Measurements from ENCODE around the gene MED15.

Gene MED15

DNA sequence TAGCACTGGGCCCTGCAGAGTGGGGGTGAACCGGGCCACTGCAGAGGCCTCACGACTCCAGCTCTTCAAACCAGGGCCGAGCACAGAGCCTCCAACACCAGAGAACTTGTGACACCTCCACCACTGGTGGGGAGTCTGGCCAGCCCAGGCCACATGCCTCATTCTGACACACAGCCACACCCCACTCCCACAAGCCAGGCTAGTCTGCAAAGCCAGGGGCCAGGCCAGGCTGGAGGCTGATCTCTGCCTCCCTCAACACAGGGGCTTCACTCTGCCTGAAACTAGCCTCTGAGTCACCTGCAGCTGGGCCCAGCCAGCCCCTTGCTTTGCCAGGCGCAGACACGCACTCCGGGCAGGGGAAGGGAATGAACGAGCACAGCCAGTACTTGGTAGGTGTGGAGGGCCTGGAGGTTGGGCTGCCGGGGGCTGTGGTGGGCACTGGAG lies 102.9 kb downstream of the MED15 start:
- no peak overlapping the region for H3K4me3 ChIP-seq (ENCODE audit: low read depth, low read length)
- TF ChIP-seq, protein P1, sequence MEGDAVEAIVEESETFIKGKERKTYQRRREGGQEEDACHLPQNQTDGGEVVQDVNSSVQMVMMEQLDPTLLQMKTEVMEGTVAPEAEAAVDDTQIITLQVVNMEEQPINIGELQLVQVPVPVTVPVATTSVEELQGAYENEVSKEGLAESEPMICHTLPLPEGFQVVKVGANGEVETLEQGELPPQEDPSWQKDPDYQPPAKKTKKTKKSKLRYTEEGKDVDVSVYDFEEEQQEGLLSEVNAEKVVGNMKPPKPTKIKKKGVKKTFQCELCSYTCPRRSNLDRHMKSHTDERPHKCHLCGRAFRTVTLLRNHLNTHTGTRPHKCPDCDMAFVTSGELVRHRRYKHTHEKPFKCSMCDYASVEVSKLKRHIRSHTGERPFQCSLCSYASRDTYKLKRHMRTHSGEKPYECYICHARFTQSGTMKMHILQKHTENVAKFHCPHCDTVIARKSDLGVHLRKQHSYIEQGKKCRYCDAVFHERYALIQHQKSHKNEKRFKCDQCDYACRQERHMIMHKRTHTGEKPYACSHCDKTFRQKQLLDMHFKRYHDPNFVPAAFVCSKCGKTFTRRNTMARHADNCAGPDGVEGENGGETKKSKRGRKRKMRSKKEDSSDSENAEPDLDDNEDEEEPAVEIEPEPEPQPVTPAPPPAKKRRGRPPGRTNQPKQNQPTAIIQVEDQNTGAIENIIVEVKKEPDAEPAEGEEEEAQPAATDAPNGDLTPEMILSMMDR (IDR thresholded peaks at IDR 0.05; ENCODE audit: low read depth, low read length) = no peak
- no peak overlapping the region for H3K27ac ChIP-seq
- no peak for DNase-seq
- H3K9me3 ChIP-seq (ENCODE audit: severe bottlenecking) = no peaks in the 10 kb centered on the region
- no peaks in the 10 kb centered on the region for H3K36me3 ChIP-seq
- H3K27me3 ChIP-seq (ENCODE audit: insufficient read depth, low read depth, severe bottlenecking) = no peaks in the 10 kb centered on the region

DNA sequence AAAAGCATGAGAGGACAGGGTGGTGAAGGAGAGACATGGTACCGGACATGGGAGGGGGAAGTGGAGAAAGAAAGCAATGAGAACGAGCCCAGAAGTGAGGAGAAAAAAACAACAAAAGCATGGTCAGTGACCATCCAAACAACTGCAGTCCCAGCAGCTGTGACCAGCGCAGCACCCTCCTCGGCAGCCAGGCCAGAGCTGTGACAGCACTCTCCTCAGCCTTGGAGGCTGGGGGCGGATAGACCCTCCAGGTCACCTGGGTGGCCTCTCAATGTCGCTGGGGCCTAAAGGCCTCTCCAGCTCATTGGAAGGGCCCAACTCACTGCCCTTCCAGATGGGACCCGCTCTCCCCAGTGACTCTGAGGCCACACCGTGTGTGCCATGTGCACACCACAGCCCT lies 103.3 kb downstream of the MED15 start:
- H3K36me3 ChIP-seq = no peaks in the 10 kb centered on the region
- H3K4me3 ChIP-seq (ENCODE audit: low read depth, low read length) = no peak overlapping the region
- no peak for DNase-seq
- TF ChIP-seq, protein P1 (IDR thresholded peaks at IDR 0.05; ENCODE audit: low read depth, low read length) = no peak
- no peak overlapping the region for H3K27ac ChIP-seq
- H3K9me3 ChIP-seq (ENCODE audit: severe bottlenecking) = no peaks in the 10 kb centered on the region
- H3K27me3 ChIP-seq (ENCODE audit: insufficient read depth, low read depth, severe bottlenecking) = no peaks in the 10 kb centered on the region

DNA sequence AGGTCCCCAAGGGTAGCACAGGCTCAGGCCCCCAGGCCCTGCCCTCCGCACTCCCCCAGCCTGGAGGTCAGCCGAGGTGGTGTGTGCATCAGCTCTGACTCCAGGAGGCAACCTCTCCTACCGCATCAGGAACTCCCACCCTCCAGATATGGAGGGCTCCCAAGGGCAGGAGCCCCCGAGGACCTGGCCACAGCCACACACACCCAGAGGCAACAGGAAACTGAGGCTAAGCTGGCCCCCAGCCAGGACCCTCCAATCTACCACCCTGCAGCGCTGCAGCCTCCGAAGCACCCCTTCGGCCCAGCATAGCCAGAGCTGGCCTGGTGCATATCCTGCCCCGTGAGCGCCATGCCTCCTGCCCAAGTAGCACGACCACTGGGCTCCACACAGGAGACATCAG lies 104.0 kb downstream of the MED15 start:
- H3K9me3 ChIP-seq (ENCODE audit: severe bottlenecking) = no peaks in the 10 kb centered on the region
- no peaks in the 10 kb centered on the region for H3K36me3 ChIP-seq
- TF ChIP-seq, protein P1 (IDR thresholded peaks at IDR 0.05; ENCODE audit: low read depth, low read length) = no peak
- H3K4me3 ChIP-seq (ENCODE audit: low read depth, low read length) = no peak overlapping the region
- H3K27me3 ChIP-seq (ENCODE audit: insufficient read depth, low read depth, severe bottlenecking) = no peaks in the 10 kb centered on the region
- DNase-seq = no peak
- H3K27ac ChIP-seq = no peak overlapping the region

DNA sequence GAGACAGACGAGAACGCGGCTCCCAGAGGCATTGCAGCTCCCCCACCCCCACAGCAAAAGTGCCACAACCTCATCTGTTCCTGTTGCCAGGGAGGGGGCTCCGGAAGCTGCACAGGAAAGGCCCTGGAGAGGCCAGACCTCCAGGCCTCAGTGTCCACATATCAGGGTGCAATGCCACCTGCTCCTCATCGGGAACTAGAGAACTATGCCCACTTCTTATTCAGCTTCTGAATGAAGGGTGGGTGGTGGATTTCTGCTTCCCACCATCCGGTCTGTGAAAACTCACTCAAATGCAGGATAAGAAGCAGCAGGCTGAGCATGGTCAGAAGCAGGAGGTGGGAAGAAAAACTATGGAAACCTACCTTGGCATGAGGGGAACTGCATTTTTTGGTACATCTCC lies 105.9 kb downstream of the MED15 start:
- Histone ChIP-seq H3K36me3 (no peaks in the 10 kb centered on the region), H3K27me3 (ENCODE audit: insufficient read depth, low read depth, severe bottlenecking) (no peaks in the 10 kb centered on the region), H3K4me3 (ENCODE audit: low read depth, low read length) (no peak overlapping the region), H3K27ac (no peak overlapping the region), H3K9me3 (ENCODE audit: severe bottlenecking) (no peaks in the 10 kb centered on the region)
- no peak for DNase-seq
- TF ChIP-seq, protein P1 (IDR thresholded peaks at IDR 0.05; ENCODE audit: low read depth, low read length) = no peak

DNA sequence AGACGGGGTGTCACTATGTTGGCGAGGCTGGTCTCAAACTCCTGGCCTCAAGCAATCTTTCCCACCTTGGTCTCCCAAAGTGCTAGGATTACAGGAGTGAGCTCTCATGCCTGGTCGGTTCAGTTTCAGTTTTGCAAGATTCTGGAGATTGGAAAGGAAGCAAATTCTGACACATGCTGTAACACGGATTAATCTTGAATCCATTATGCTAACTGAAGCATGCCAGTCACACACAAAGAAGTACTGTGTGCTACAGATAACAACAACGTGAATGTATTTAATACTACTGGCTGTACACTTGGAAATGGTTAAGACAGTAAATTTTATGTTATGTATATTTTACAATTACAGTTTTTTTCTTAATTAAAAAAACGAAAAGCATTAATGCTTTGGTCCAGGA lies 107.6 kb downstream of the MED15 start:
- DNase-seq = no peak
- H3K27me3 ChIP-seq (ENCODE audit: insufficient read depth, low read depth, severe bottlenecking) = no peaks in the 10 kb centered on the region

More for the DNA sequence above, 107.6 kb downstream of the MED15 start:
- Histone ChIP-seq H3K36me3 (no peaks in the 10 kb centered on the region), H3K27ac (no peak overlapping the region), H3K4me3 (ENCODE audit: low read depth, low read length) (no peak overlapping the region), H3K9me3 (ENCODE audit: severe bottlenecking) (no peaks in the 10 kb centered on the region)
- TF ChIP-seq, protein P1 (IDR thresholded peaks at IDR 0.05; ENCODE audit: low read depth, low read length) = no peak

All from WERI-Rb-1 (cell line).